H1 (cell line): ENCODE measurements around the gene SLC27A5. TPM values are rescaled to one million over a fixed set of nuclear protein-coding genes. Genes with fewer than 3 reads are reported as not detected.

ENCODE experiments used
- CTCF ChIA-PET: fragments of 300-600 bp; sonication (Branson Sonifier 250); formaldehyde crosslinking; loops from one replicate; lab custom pipeline; 2021; ENCODE audit not compliant: partially characterized antibody; lab: Charles Lee
- POLR2A ChIA-PET: fragments of 300-600 bp; sonication (Branson Sonifier 250); formaldehyde crosslinking; loops from one replicate; lab custom pipeline; 2021; ENCODE audit warnings: inconsistent platforms; ENCODE audit not compliant: partially characterized antibody; lab: Charles Lee
- DNase-seq, 2 experiments: peaks; one replicate each; pipeline versions ENCODE4 v3.0.0 to v3.0.0-alpha.2; 2010 to 2022; ENCODE audit warnings: low spot score in 2 of 2, low read depth in 1 of 2, mixed read lengths in 1 of 2
- FAIRE-seq: peaks from 2 replicates; lab custom pipeline; 2011; peaks lifted over from hg19 to GRCh38; lab: Jason Lieb, UNC
- H2AFZ ChIP-seq: 2 replicates; pipeline ENCODE4 v1.8.1; 2012; ENCODE audit warnings: low read length, inconsistent platforms
- H2AK5ac ChIP-seq: 2 replicates; pipeline ENCODE4 v1.6.1; 2013; ENCODE audit warnings: low read depth, low read length
- H2BK120ac ChIP-seq: replicated peaks from 2 replicates; pipeline ENCODE3; 2013; ENCODE audit warnings: low read depth, low read length, inconsistent platforms
- H2BK12ac ChIP-seq: 2 replicates; pipeline ENCODE4 v1.6.1; 2013; ENCODE audit warnings: low read depth, low read length
- H2BK15ac ChIP-seq: 2 replicates; pipeline ENCODE4 v1.6.1; 2013; ENCODE audit warnings: low read length
- H2BK20ac ChIP-seq: 2 replicates; pipeline ENCODE4 v1.6.1; 2013; ENCODE audit warnings: low read length
- H2BK5ac ChIP-seq: 2 replicates; pipeline ENCODE4 v1.6.1; 2013; ENCODE audit warnings: low read depth, low read length
- H3K14ac ChIP-seq: 2 replicates; pipeline ENCODE4 v1.6.1; 2013; ENCODE audit warnings: inconsistent platforms; ENCODE audit not compliant: insufficient read length
- H3K18ac ChIP-seq: 2 replicates; pipeline ENCODE4 v1.6.1; 2013; ENCODE audit warnings: low read length; ENCODE audit errors: extremely low read depth
- H3K23ac ChIP-seq: 2 replicates; pipeline ENCODE4 v1.6.1; 2013; ENCODE audit warnings: inconsistent platforms; ENCODE audit not compliant: insufficient read length
- H3K23me2 ChIP-seq: 2 replicates; pipeline ENCODE4 v1.6.1; 2013; ENCODE audit warnings: low read depth, low read length
- H3K27ac ChIP-seq: 2 replicates; pipeline ENCODE4 v1.6.1; 2011; ENCODE audit warnings: low read depth, low read length, inconsistent platforms
- H3K27me3 ChIP-seq, 4 experiments: replicated peaks in 1 of 4; 1 replicate in 1 of 4; 2 replicates in 3 of 4; pipeline versions ENCODE4 v1.6.1 to v1.8.1; 2011 to 2013; ENCODE audit warnings: low read length in 3 of 4, mild to moderate bottlenecking in 3 of 4, inconsistent platforms in 2 of 4, mixed read lengths in 2 of 4, moderate library complexity in 1 of 4; ENCODE audit not compliant: control insufficient read depth in 3 of 4, insufficient read depth in 3 of 4; ENCODE audit errors: extremely low read depth in 1 of 4
- H3K36me3 ChIP-seq, 4 experiments: 2 replicates each; pipeline versions ENCODE4 v1.6.1 to v1.8.1; 2011 to 2013; ENCODE audit warnings: mild to moderate bottlenecking in 4 of 4, low read length in 3 of 4, moderate library complexity in 2 of 4, control low read depth in 1 of 4, inconsistent platforms in 1 of 4; ENCODE audit not compliant: insufficient read depth in 4 of 4, control insufficient read depth in 2 of 4
- H3K4ac ChIP-seq: replicated peaks from 2 replicates; pipeline ENCODE3; 2013; ENCODE audit warnings: low read length, low read depth, mixed read lengths, inconsistent platforms; ENCODE audit not compliant: insufficient read length
- H3K4me1 ChIP-seq, 4 experiments: replicated peaks in 1 of 4; 1 replicate in 1 of 4; 2 replicates in 3 of 4; pipeline versions ENCODE4 v1.6.1 to v1.8.1; 2011 to 2013; ENCODE audit warnings: low read length in 3 of 4, inconsistent platforms in 2 of 4, mixed read lengths in 1 of 4; ENCODE audit not compliant: insufficient read depth in 4 of 4, control insufficient read depth in 3 of 4
- H3K4me2 ChIP-seq, 2 experiments: 2 replicates each; pipeline versions ENCODE4 v1.6.1 to v1.8.1; 2011 to 2013; ENCODE audit warnings: low read depth in 2 of 2, low read length in 2 of 2, control low read depth in 1 of 2, inconsistent platforms in 1 of 2, mild to moderate bottlenecking in 1 of 2; ENCODE audit not compliant: insufficient read depth in 1 of 2
- H3K4me3 ChIP-seq, 4 experiments: fragments of 200-600, 300-600 bp in 1 of 4; sonication (generic), shearing (Covaris generic), sonication (Bioruptor Twin) in 1 of 4; 2 replicates each; pipeline versions ENCODE4 v1.5.1 to v1.8.1; 2011 to 2016; ENCODE audit warnings: low read length in 4 of 4, low read depth in 3 of 4, control low read depth in 2 of 4, inconsistent platforms in 2 of 4, mild to moderate bottlenecking in 2 of 4, mixed read lengths in 1 of 4, moderate library complexity in 1 of 4; ENCODE audit not compliant: insufficient read depth in 2 of 4; ENCODE audit errors: extremely low read depth in 1 of 4
- H3K56ac ChIP-seq: replicated peaks from 2 replicates; pipeline ENCODE3; 2013; ENCODE audit warnings: low read depth, mild to moderate bottlenecking, mixed read lengths, low read length, inconsistent platforms; ENCODE audit not compliant: insufficient read length
- H3K79me1 ChIP-seq: 2 replicates; pipeline ENCODE4 v1.6.1; 2013; ENCODE audit warnings: low read depth, low read length, control low read depth
- H3K79me2 ChIP-seq, 2 experiments: 2 replicates each; pipeline versions ENCODE4 v1.6.1 to v1.8.1; 2012 to 2013; ENCODE audit warnings: low read length in 2 of 2, mild to moderate bottlenecking in 2 of 2, inconsistent platforms in 1 of 2; ENCODE audit not compliant: insufficient read depth in 2 of 2, control insufficient read depth in 1 of 2
- H3K9ac ChIP-seq, 4 experiments: replicated peaks in 1 of 4; 1 replicate in 1 of 4; 2 replicates in 3 of 4; pipeline versions ENCODE4 v1.6.1 to v1.8.1; 2011 to 2013; ENCODE audit warnings: low read depth in 3 of 4, low read length in 3 of 4, control low read depth in 2 of 4, mild to moderate bottlenecking in 2 of 4, moderate library complexity in 2 of 4, inconsistent platforms in 1 of 4; ENCODE audit errors: extremely low read depth in 1 of 4
- H3K9me3 ChIP-seq, 2 experiments: 2 replicates each; pipeline versions ENCODE4 v1.6.1 to v1.8.1; 2012 to 2013; ENCODE audit warnings: mild to moderate bottlenecking in 2 of 2, moderate library complexity in 2 of 2, control low read depth in 1 of 2, inconsistent platforms in 1 of 2, low read depth in 1 of 2, low read length in 1 of 2, mixed read lengths in 1 of 2; ENCODE audit not compliant: insufficient read depth in 2 of 2
- H4K20me1 ChIP-seq, 2 experiments: replicated peaks in 1 of 2; 2 replicates each; pipeline versions ENCODE3 to v1.8.1; 2011 to 2013; ENCODE audit warnings: inconsistent platforms in 2 of 2, low read length in 2 of 2, mild to moderate bottlenecking in 1 of 2; ENCODE audit not compliant: insufficient read depth in 2 of 2, control insufficient read depth in 1 of 2
- H4K5ac ChIP-seq: 2 replicates; pipeline ENCODE4 v1.6.1; 2013; ENCODE audit warnings: low read length, low read depth, mixed read lengths, inconsistent platforms; ENCODE audit not compliant: insufficient read length
- H4K8ac ChIP-seq: 2 replicates; pipeline ENCODE4 v1.8.0; 2013; ENCODE audit warnings: mild to moderate bottlenecking, moderate library complexity, low read length, inconsistent platforms; ENCODE audit not compliant: insufficient read depth; ENCODE audit errors: extremely low read depth
- H4K91ac ChIP-seq: replicated peaks from 2 replicates; pipeline ENCODE3; 2013; ENCODE audit warnings: low read length, mixed read lengths, inconsistent platforms; ENCODE audit not compliant: insufficient read length
- BRCA1 ChIP-seq: IDR thresholded peaks from 2 replicates; pipeline ENCODE4 v1.6.1; 2012; ENCODE audit warnings: low read depth, low read length, improper control_type of control experiment
- CBX5 ChIP-seq: fragments of 300-800, 300-1000 bp; sonication (generic); IDR thresholded peaks from 2 replicates; pipeline ENCODE4 v1.7.1; 2016; ENCODE audit warnings: antibody characterized with exemption, low read length, low read depth
- EZH2 ChIP-seq: fragments of 200-600 bp; sonication (generic); IDR thresholded peaks from 2 replicates; pipeline ENCODE4 v1.7.1; 2012; ENCODE audit warnings: low read depth, mild to moderate bottlenecking, moderate library complexity, low read length, inconsistent platforms; ENCODE audit not compliant: severe bottlenecking
- KDM1A ChIP-seq: fragments of 200-600, 300-600 bp; sonication (generic); IDR thresholded peaks from 2 replicates; pipeline ENCODE4 v1.7.1; 2016; ENCODE audit warnings: mild to moderate bottlenecking, low read length, borderline replicate concordance
- SP2 ChIP-seq: IDR thresholded peaks from 2 replicates; pipeline ENCODE4 v1.6.1; 2012; ENCODE audit warnings: mild to moderate bottlenecking, low read length, inconsistent platforms
- SUZ12 ChIP-seq: fragments of 200-600 bp; sonication (generic); IDR thresholded peaks from 2 replicates; pipeline ENCODE4 v1.6.1; 2012; ENCODE audit warnings: mild to moderate bottlenecking, inconsistent platforms, low read length, moderate library complexity, mixed read lengths
- WGBS, 2 experiments: shearing (Covaris generic) in 1 of 2; methylation state at CpG; one replicate each; pipeline versions ENCODE4 v1.1.6 to v1.1.7; 2013 to 2015; ENCODE audit warnings: low lambda C conversion rate in 2 of 2, mixed read lengths in 2 of 2, inconsistent platforms in 1 of 2, low coverage in 1 of 2, missing lambda C conversion rate in 1 of 2; ENCODE audit not compliant: insufficient replicate concordance in 2 of 2, insufficient coverage in 1 of 2, insufficient read length in 1 of 2; ENCODE audit errors: extremely low coverage in 1 of 2, missing lambda C conversion rate in 1 of 2; 5-methylcytosine and 5-hydroxymethylcytosine counted together
- polyA plus RNA-seq, 7 experiments: library from polyadenylated mRNA; depleted of rRNA in 3 of 7; stranded (reverse) in 5 of 7; unstranded in 2 of 7; fragments of >200 nt in 5 of 7; fragments of 200-250 nt in 2 of 7; gene quantifications; 1 replicate in 5 of 7; 2 replicates in 1 of 7; 4 replicates in 1 of 7; pipeline versions ENCODE4 v1.2.1 to v1.2.3, GENCODE V29; 2011 to 2013; ENCODE audit warnings: missing spikeins in 2 of 7, mixed read lengths in 2 of 7
- total RNA-seq: library from RNA; stranded (reverse); fragmentation: NEBNext Ultra II Directional; extraction: Animal tissue kit (Norgen Biotek cat#: 25700); gene quantifications from 2 replicates; pipeline ENCODE4 v1.2.1, GENCODE V29; 2021
- TF ChIP-seq, protein P1 (sequence below), 3 experiments: IDR thresholded peaks; 1 replicate in 2 of 3; 2 replicates in 1 of 3; pipeline versions ENCODE4 v1.5.1 to v1.6.1; 2011; ENCODE audit warnings: low read length in 3 of 3, mild to moderate bottlenecking in 3 of 3, inconsistent platforms in 2 of 3, low read depth in 1 of 3, moderate library complexity in 1 of 3; ENCODE audit not compliant: insufficient read depth in 1 of 3; ENCODE audit errors: control extremely low read depth in 1 of 3
- TF ChIP-seq, protein P2 (sequence below): IDR thresholded peaks from 2 replicates; pipeline ENCODE4 v1.6.1; 2012; ENCODE audit warnings: inconsistent platforms

The SLC27A5 gene
- total and polyA plus RNA-seq, 2 of the 8 experiments (the other 6 are each of a cell fraction or from before 2014, with no cell fraction given): 25.1 to 80.5 TPM

DNA sequence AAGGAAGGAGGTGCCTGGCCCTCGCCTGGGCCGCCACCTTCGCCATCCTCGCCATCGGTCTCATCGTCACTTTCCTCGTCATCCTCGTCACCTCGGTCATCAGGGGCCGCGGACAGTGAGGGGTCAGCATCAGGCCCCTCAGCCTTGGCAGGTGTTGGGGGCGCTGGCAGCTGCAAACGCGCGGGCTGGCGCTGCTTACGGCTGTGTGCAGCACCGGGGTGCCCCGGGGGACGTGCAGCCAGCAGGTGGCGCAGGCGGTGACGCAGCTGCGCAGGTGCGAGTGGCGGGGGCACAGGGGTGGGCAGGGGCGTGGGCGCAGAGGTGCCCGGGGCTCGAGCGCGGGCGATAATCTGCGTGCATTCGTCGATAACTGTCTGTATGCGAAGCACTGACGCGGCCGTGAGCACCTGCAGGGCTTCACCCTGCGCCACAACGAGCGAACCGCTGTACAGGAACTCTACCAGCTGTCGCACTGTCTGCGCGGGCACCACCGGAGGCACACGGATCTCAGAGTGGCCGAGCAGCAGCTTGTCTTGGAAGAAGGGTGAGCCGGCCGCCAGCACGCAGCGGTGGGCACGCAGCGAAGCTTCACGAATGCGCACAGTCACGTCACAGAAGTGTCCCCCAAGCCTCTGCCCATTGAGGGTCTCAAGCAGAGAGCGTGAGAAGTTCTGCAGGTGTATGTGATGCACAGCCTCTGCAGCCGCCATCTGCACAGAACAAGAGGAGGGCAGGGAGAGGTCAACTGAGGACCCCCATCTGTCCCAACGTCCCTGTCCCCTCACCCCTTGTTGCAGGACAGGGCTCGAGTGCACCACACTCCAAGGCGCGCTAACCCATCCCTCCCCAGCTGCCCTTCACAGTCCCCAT lies 5.4 kb upstream of the SLC27A5 start:
- H4K91ac ChIP-seq: no peak overlapping the region
- no peak overlapping the region for H2BK20ac ChIP-seq
- H4K5ac ChIP-seq: no peak overlapping the region
- peaks cover 2 to 9% of the 10 kb centered on the region in 2 experiments for H4K20me1 ChIP-seq
- no peak overlapping the region for H2BK120ac ChIP-seq
- 89% methylated on average over 37 of the region's 65 CpGs; no CpG with 5 or more reads in 1 of the 2 experiments for WGBS, 2 experiments
- no peak overlapping the region for H3K4ac ChIP-seq
- H3K14ac ChIP-seq: no peak overlapping the region
- peaks cover 0 to 9% (median 2%) of the 10 kb centered on the region in 4 experiments; a peak in 2 of 8 replicates for H3K36me3 ChIP-seq
- H3K23me2 ChIP-seq: peaks cover 11% of the 10 kb centered on the region
- peak overlapping the region; percentile 25; the same call in 1 of the 2 replicates for H4K8ac ChIP-seq
- H3K79me1 ChIP-seq: peaks cover 5% of the 10 kb centered on the region
- ChIA-PET POLR2A (interaction anchor here (0.5 to 21.3 kb wide), 13 partner anchors 8 to 334 kb away, joined by 3 to 650 read pairs (median 6); partner anchors contain the start of genes CHMP2A, RNF225, TRIM28 and UBE2M), CTCF (interaction anchor here (0.7 to 5.2 kb wide), 9 partner anchors 11 to 68 kb away, joined by 3 to 27 read pairs (median 4); no protein-coding TSS in a partner anchor)
- no peak overlapping the region for H3K23ac ChIP-seq
- H3K56ac ChIP-seq: no peak overlapping the region
- DNase-seq: no peak
- no peak overlapping the region for H3K9ac ChIP-seq
- H3K4me3 ChIP-seq: no peak overlapping the region
- 0 out of 2 replicates have a peak overlapping the region, but pooled peaks have one; percentile 35 for H2BK5ac ChIP-seq
- no peaks in the 10 kb centered on the region for H3K9me3 ChIP-seq
- no peak overlapping the region for H2BK15ac ChIP-seq
- H3K27me3 ChIP-seq: no peaks in the 10 kb centered on the region
- no peak overlapping the region for H3K18ac ChIP-seq
- no peak for FAIRE-seq
- H3K79me2 ChIP-seq: peaks cover 0 to 17% of the 10 kb centered on the region in 2 experiments; a peak in 1 of 4 replicates
- H2AK5ac ChIP-seq: no peak overlapping the region
- no peak overlapping the region for H3K27ac ChIP-seq
- no peak overlapping the region for H2AFZ ChIP-seq
- peak overlapping the region in 1 of 2 experiments; percentile 67; a peak in 1 of 4 replicates for H3K4me2 ChIP-seq
- H2BK12ac ChIP-seq: no peak overlapping the region
- peaks cover 0 to 35% (median 20%) of the 10 kb centered on the region in 4 experiments; a peak in 6 of 7 replicates for H3K4me1 ChIP-seq
- no peak for TF ChIP-seq SP2
- TF ChIP-seq SUZ12: no peak
- TF ChIP-seq BRCA1: no peak
- TF ChIP-seq KDM1A: no peak
- TF ChIP-seq, protein P1, sequence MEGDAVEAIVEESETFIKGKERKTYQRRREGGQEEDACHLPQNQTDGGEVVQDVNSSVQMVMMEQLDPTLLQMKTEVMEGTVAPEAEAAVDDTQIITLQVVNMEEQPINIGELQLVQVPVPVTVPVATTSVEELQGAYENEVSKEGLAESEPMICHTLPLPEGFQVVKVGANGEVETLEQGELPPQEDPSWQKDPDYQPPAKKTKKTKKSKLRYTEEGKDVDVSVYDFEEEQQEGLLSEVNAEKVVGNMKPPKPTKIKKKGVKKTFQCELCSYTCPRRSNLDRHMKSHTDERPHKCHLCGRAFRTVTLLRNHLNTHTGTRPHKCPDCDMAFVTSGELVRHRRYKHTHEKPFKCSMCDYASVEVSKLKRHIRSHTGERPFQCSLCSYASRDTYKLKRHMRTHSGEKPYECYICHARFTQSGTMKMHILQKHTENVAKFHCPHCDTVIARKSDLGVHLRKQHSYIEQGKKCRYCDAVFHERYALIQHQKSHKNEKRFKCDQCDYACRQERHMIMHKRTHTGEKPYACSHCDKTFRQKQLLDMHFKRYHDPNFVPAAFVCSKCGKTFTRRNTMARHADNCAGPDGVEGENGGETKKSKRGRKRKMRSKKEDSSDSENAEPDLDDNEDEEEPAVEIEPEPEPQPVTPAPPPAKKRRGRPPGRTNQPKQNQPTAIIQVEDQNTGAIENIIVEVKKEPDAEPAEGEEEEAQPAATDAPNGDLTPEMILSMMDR (IDR thresholded peaks at IDR 0.05; ENCODE audit: control extremely low read depth in 1 of 3, insufficient read depth in 1 of 3, low read depth in 1 of 3, low read length in 3 of 3): peak in 2 of 3 experiments; percentile 25 to 51; a peak in 3 of 4 replicates
- TF ChIP-seq CBX5: no peak
- no peak for TF ChIP-seq EZH2
- TF ChIP-seq, protein P2, sequence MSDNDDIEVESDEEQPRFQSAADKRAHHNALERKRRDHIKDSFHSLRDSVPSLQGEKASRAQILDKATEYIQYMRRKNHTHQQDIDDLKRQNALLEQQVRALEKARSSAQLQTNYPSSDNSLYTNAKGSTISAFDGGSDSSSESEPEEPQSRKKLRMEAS: no peak
